ENCODE data around the gene CLMN.

DNA sequence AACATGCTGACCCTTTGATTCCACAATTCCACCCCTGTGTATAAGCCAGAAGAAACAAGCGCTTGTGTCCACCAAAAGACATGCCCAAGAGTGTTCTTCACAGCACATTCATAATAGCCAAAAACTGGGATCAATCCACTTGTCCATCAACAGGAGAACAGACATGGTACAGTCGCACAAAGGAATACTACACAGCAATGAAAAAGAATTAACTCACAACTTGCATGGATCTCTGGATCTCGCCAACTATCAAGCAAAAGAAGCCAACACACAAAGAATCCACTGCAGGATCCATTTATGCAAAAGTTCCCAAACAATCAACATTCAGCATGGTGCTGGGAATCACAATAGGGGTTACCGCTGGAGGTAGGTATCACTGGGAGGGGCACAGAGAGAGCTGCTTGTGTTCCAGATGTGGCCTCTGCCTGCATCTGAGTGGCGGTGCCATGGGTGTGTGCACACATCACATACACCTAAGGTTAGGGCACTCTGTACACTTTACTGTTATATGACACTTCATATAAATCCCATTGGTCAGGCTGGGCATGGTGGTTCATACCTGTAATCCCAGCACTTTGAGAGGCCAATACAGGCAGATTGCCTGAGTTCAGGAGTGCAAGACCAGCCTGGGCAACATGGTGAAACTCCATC is 30.9 kb downstream of the CLMN start:
- TF ChIP-seq, protein P1, sequence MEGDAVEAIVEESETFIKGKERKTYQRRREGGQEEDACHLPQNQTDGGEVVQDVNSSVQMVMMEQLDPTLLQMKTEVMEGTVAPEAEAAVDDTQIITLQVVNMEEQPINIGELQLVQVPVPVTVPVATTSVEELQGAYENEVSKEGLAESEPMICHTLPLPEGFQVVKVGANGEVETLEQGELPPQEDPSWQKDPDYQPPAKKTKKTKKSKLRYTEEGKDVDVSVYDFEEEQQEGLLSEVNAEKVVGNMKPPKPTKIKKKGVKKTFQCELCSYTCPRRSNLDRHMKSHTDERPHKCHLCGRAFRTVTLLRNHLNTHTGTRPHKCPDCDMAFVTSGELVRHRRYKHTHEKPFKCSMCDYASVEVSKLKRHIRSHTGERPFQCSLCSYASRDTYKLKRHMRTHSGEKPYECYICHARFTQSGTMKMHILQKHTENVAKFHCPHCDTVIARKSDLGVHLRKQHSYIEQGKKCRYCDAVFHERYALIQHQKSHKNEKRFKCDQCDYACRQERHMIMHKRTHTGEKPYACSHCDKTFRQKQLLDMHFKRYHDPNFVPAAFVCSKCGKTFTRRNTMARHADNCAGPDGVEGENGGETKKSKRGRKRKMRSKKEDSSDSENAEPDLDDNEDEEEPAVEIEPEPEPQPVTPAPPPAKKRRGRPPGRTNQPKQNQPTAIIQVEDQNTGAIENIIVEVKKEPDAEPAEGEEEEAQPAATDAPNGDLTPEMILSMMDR (IDR thresholded peaks at IDR 0.05), result no peak
- no peak for TF ChIP-seq EP300 (IDR thresholded peaks at IDR 0.05)

Data from gastroesophageal sphincter (tissue), 3 donors.